Measurements from ENCODE around the gene NTRK3.

Gene NTRK3

DNA sequence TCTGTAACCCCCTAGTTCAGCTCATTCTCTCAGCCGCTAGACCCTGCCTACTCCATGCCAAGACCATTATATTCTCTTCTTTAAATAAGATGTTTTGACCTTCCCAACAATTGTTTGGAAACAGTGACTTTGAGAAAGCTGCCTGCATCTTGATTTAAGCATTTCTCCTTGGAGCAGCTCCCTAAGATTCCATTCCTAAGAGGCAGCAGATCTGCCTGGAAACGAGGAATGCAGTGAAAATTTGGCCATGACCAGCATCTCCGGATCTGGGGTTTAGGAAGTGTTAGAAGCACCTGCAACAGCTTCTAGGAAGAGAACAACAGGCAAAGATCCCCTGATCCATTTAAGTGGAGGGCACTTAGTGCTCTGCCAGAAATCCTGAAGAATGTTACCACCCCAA, 235.7 kb downstream of the NTRK3 start:
- DNase-seq = no peak

DNA sequence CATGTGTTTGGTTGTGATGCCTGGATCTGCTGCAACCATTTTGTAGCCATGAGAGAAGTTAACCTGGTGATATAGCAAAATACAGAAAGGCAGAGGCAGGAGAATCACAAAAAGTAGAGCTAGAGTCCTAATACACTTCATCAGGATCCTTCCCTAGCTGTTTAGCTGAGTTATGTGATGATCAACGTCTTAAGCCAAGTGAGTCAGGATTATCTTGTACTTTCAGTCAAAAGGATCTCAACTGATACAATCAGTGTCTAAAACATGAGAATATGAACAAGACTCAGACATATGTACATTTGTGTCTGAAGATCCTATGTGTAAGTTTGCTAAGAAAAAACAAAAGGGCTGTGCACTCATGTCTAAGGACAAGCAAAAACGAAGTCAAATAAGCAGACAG, 236.9 kb downstream of the NTRK3 start:
- DNase-seq = no peak

- no peak for DNase-seq
Measured at GRCh38 chr15:88018869-88019641, 237.5 kb downstream of the NTRK3 start.

GRCh38 chr15:88017753-88018152, 238.8 kb downstream of the NTRK3 start:
- DNase-seq = no peak

GRCh38 chr15:88016406-88016805, 240.1 kb downstream of the NTRK3 start:
- no peak for DNase-seq

GRCh38 chr15:88015228-88015860, 241.2 kb downstream of the NTRK3 start:
- DNase-seq = no peak

DNA sequence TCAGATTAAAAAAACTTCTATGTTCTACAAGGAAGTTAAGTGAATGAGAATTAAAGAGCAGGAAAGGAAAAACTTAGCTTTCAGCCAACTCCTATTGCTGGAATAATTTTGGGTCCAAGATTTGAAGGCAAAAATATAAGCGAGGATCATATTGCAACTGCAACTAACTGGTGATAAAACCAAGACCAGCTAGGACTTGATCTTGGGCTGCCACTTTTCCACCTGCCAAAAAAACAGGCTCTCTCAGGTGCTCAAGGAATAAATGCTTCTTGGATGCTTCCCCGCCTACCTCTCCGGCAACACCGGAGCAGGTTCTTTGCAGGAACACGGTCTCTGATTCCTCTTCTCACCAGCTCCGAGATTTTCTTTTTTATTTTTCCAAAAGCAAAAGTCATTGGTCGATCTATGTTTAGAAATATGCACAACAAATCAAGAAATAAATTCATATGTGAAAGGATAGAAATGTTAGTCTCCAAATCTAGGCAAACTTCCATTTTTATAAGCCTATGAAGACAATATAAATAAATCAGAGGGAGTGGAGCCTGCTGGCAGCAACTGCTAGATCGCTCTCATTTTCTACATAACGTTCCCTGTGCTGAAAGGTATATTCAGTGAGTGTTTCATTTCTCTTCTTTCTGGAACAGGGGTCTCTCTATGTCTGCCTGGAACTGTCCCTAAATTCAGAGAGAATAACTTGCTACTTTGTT, 241.9 kb downstream of the NTRK3 start:
- DNase-seq = no peak

- no peak for DNase-seq
Measured at GRCh38 chr15:88013111-88013510, 243.4 kb downstream of the NTRK3 start.

GRCh38 chr15:88012688-88013087, 243.9 kb downstream of the NTRK3 start:
- no peak for DNase-seq

- no peak for DNase-seq
Measured at GRCh38 chr15:88012233-88012632, 244.3 kb downstream of the NTRK3 start.

DNA sequence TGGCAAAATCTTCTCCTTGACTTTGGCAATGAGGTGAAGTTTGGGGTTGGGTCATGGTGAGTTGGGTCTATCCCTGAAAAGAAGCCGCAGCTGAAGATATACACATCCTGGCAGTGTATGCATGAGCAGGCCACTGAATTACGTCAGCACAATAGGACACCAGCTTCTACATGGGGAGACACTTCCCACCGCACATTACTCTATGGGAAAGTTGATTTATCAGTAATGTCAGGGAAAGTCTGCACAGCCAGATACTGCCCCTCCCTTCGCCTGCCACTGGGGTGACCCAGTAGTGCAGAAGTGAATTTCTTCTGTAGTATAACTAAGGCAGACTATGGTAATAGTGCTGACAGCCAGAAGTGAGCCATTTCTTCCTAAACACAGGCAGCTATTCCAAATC, 245.0 kb downstream of the NTRK3 start:
- no peak for DNase-seq

- DNase-seq = no peak
Measured at GRCh38 chr15:88006146-88006545, 250.4 kb downstream of the NTRK3 start.

GRCh38 chr15:88004399-88004798, 252.1 kb downstream of the NTRK3 start:
- DNase-seq = no peak

GRCh38 chr15:88003541-88004327, 252.8 kb downstream of the NTRK3 start:
- no peak for DNase-seq

DNA sequence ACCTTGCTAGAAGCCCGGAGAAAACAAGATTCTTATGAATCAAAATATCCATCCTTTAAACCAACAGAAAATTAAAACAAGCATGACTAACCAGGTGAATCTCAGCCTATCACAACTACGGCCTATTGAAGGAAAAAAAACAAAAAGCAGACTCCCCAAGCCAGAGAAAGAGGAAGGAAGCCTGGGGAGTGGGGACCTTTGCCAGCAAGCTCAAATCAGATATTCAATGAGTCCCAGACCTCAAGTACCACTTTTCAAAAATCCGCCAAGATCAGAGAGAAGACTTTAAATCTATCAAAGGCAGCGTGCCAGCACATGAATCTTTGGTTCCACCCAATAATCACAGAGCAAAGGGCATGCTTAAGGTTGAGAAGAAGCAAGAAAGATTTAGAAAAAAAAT, 253.8 kb downstream of the NTRK3 start:
- no peak for DNase-seq

DNA sequence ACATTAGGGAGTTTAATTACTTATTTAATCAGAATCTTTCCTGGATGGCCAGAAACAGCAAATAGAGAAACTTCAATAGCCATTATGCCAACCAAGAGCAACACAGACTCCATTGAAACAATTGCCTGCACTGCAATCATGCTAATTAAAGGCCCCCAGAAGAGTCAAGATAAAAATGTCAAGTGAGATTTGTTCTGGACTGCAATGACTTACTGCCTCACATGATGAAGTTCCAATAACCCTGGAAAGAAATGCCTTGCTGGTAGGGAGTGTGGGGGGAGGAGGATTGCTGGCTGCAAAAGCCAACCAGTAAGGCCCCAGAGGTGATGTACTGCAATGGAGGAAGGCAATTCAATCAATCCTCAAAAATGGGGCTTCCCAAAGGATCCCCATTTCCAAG, 257.9 kb downstream of the NTRK3 start:
- no peak for DNase-seq

DNA sequence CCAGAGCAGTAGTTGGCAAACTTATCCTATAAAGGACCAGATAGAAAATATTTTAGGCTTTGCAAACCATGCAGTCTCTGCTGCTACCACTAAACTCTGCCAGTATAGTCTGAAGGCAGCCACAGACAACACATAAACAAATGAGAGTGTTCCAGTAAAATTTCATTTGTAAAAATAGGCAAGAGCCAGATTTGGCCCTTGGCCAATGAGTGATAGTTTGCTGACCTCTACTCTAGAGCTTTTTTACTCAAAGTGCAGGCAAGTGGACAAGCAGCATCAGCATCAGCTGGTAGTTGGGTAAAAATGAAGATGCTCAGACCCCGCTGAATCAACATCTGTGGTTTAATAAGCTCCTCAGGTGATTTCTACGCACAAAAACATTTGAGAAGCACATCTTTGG, 269.8 kb downstream of the NTRK3 start:
- no peak for DNase-seq

- no peak for DNase-seq
Measured at GRCh38 chr15:87985451-87985850, 271.1 kb downstream of the NTRK3 start.

DNA sequence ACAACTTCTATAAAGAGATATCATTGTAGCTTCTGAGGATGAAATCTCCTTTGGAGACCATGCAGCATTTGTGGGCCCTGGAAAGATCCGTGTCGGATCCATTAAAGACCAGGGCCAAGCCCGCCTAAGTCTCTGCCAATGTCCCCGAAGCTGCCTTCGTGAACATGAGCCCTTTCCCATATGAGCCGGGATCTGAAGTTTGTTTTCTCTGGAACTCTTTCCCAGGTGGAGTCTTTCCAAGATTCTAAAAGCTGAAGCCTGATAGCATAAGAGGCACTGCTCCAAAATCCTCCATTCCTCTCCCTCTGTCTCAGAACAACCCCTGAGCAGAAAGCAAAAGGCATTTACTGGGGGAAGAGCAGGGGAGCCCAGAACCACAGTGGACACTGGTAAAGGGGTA, 274.6 kb downstream of the NTRK3 start:
- DNase-seq = no peak

GRCh38 chr15:87977907-87978306, 278.6 kb downstream of the NTRK3 start:
- DNase-seq = no peak

- no peak for DNase-seq
Measured at GRCh38 chr15:87976552-87976951, 280.0 kb downstream of the NTRK3 start.

DNA sequence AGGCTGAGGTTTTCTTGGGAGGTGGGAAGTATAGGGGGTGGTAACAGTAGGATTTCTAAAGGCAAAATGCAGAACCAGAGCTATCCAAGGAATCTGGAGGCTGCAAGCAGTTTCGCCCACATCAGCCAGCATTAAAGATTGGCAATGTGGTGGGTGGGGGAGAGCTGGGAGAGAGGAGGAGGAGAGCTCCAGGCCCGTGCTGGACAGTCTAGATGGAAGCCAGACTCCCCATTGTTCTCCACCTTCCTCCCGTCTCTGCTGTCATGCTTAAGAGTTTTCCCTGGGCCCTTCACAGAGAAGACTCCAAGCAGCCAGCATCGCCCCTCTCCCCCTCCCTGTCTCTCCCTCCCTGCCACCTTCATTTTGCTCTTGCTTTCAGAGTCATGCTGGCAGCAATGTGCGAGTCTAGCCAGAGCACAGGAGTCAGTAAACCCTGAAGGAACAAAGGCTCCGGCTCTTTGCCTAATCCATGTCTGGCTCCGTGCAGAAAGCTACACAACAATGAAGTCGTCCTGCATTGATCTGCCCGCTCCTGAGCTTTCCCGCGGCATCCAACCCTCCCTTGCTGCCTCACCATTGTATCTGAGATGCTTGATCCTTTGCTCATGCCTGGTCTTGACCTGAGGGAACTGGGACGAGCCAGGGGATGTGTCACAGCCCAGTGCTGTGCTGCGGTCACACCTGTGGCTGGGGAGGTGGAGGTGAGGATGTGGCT, 282.9 kb downstream of the NTRK3 start:
- DNase-seq = no peak

- DNase-seq = no peak
Measured at GRCh38 chr15:87971076-87971475, 285.5 kb downstream of the NTRK3 start.

Data from NCI-H345 (cell line).